CD4-positive, alpha-beta T cell treated with Interleukin-21 for 1 hour (primary cell): ENCODE results near the gene AKAP11.

Source experiments
- DNase-seq: peaks from one replicate; pipeline ENCODE4 v3.0.0-alpha.2; 2020

Gene AKAP11

GRCh38 chr13:42348576-42348975, 76.6 kb downstream of the AKAP11 start:
- DNase-seq = no peak

- no peak for DNase-seq
These were observed 78.2 kb downstream of the AKAP11 start for GRCh38 chr13:42350141-42350540.

- peak; percentile 54 for DNase-seq
These were observed 82.5 kb downstream of the AKAP11 start for GRCh38 chr13:42354241-42355091.

- DNase-seq = peak; percentile 65
These were observed 83.1 kb downstream of the AKAP11 start for GRCh38 chr13:42355092-42355485.

- no peak for DNase-seq
These were observed 83.7 kb downstream of the AKAP11 start for GRCh38 chr13:42355491-42356183.

- no peak for DNase-seq
These were observed 84.2 kb downstream of the AKAP11 start for GRCh38 chr13:42356184-42356575.

GRCh38 chr13:42360046-42360574, 88.2 kb downstream of the AKAP11 start:
- DNase-seq = no peak

GRCh38 chr13:42361701-42362100, 89.7 kb downstream of the AKAP11 start:
- no peak for DNase-seq

GRCh38 chr13:42363941-42364612, 92.1 kb downstream of the AKAP11 start:
- no peak for DNase-seq

- DNase-seq = no peak
These were observed 92.7 kb downstream of the AKAP11 start for GRCh38 chr13:42364613-42365000.

GRCh38 chr13:42367831-42368230, 95.9 kb downstream of the AKAP11 start:
- no peak for DNase-seq

- no peak for DNase-seq
These were observed 97.3 kb downstream of the AKAP11 start for GRCh38 chr13:42369071-42369797.

GRCh38 chr13:42370229-42370628, 98.3 kb downstream of the AKAP11 start:
- DNase-seq = no peak
